Measurements from ENCODE around the gene MCF2L2.

The MCF2L2 gene

GRCh38 chr3:183229178-183229577 lies 199.2 kb downstream of the MCF2L2 start:
- Histone ChIP-seq H3K4me2 (no peak overlapping the region), H3K4me3 (IDR thresholded peaks at IDR 0.05; ENCODE audit: insufficient read depth, low read depth, low read length) (no peak overlapping the region), H3K9ac (no peak overlapping the region), H3K27ac (no peak overlapping the region), H3K36me3 (ENCODE audit: insufficient read depth) (no peaks in the 10 kb centered on the region), H3K79me2 (ENCODE audit: insufficient read depth, low read depth) (no peaks in the 10 kb centered on the region), H3K27me3 (ENCODE audit: insufficient read depth, low read depth) (no peaks in the 10 kb centered on the region), H2AFZ (ENCODE audit: low read depth) (no peak overlapping the region), H3K4me1 (ENCODE audit: low read depth, poor library complexity, severe bottlenecking) (no peaks in the 10 kb centered on the region), H4K20me1 (ENCODE audit: insufficient read depth) (no peaks in the 10 kb centered on the region)
- no peak for TF ChIP-seq CTCF (conservative IDR thresholded peaks at IDR 0.05; ENCODE audit: low read depth, low read length)

GRCh38 chr3:183227586-183227985 lies 200.8 kb downstream of the MCF2L2 start:
- TF ChIP-seq CTCF (conservative IDR thresholded peaks at IDR 0.05; ENCODE audit: low read depth, low read length) = no peak

GRCh38 chr3:183226333-183226890 lies 202.0 kb downstream of the MCF2L2 start:
- Histone ChIP-seq H3K27me3 (ENCODE audit: insufficient read depth, low read depth) (no peaks in the 10 kb centered on the region), H4K20me1 (ENCODE audit: insufficient read depth) (no peaks in the 10 kb centered on the region), H3K4me1 (ENCODE audit: low read depth, poor library complexity, severe bottlenecking) (no peaks in the 10 kb centered on the region), H3K4me3 (IDR thresholded peaks at IDR 0.05; ENCODE audit: insufficient read depth, low read depth, low read length) (no peak overlapping the region), H3K27ac (no peak overlapping the region), H3K9ac (no peak overlapping the region), H3K36me3 (ENCODE audit: insufficient read depth) (no peaks in the 10 kb centered on the region), H3K79me2 (ENCODE audit: insufficient read depth, low read depth) (no peaks in the 10 kb centered on the region), H3K4me2 (no peak overlapping the region), H2AFZ (ENCODE audit: low read depth) (no peak overlapping the region)
- TF ChIP-seq CTCF (conservative IDR thresholded peaks at IDR 0.05; ENCODE audit: low read depth, low read length) = no peak

More at GRCh38 chr3:183227586-183227985, 200.8 kb downstream of the MCF2L2 start:
- H2AFZ ChIP-seq (ENCODE audit: low read depth) = no peak overlapping the region
- H3K4me2 ChIP-seq = no peak overlapping the region
- no peaks in the 10 kb centered on the region for H3K79me2 ChIP-seq (ENCODE audit: insufficient read depth, low read depth)
- H3K27ac ChIP-seq = no peak overlapping the region
- no peaks in the 10 kb centered on the region for H4K20me1 ChIP-seq (ENCODE audit: insufficient read depth)
- no peaks in the 10 kb centered on the region for H3K4me1 ChIP-seq (ENCODE audit: low read depth, poor library complexity, severe bottlenecking)
- no peaks in the 10 kb centered on the region for H3K36me3 ChIP-seq (ENCODE audit: insufficient read depth)
- H3K4me3 ChIP-seq (IDR thresholded peaks at IDR 0.05; ENCODE audit: insufficient read depth, low read depth, low read length) = no peak overlapping the region
- no peak overlapping the region for H3K9ac ChIP-seq
- H3K27me3 ChIP-seq (ENCODE audit: insufficient read depth, low read depth) = no peaks in the 10 kb centered on the region

- no peak overlapping the region for H3K4me3 ChIP-seq (IDR thresholded peaks at IDR 0.05; ENCODE audit: insufficient read depth, low read depth, low read length)
- H3K4me1 ChIP-seq (ENCODE audit: low read depth, poor library complexity, severe bottlenecking) = no peaks in the 10 kb centered on the region
- no peak overlapping the region for H3K27ac ChIP-seq
- no peak overlapping the region for H3K9ac ChIP-seq
- H3K27me3 ChIP-seq (ENCODE audit: insufficient read depth, low read depth) = no peaks in the 10 kb centered on the region
- H3K4me2 ChIP-seq = no peak overlapping the region
- H3K79me2 ChIP-seq (ENCODE audit: insufficient read depth, low read depth) = no peaks in the 10 kb centered on the region
- no peaks in the 10 kb centered on the region for H4K20me1 ChIP-seq (ENCODE audit: insufficient read depth)
- no peaks in the 10 kb centered on the region for H3K36me3 ChIP-seq (ENCODE audit: insufficient read depth)
- no peak for TF ChIP-seq CTCF (conservative IDR thresholded peaks at IDR 0.05; ENCODE audit: low read depth, low read length)
- no peak overlapping the region for H2AFZ ChIP-seq (ENCODE audit: low read depth)
These were observed 204.0 kb downstream of the MCF2L2 start for GRCh38 chr3:183224180-183224970.
